Naive thymus-derived CD8-positive, alpha-beta T cell (primary cell): Measurements from ENCODE around the gene CCT6A. TPM values are rescaled to one million over a fixed set of nuclear protein-coding genes. Genes with fewer than 3 reads are reported as not detected.
"Not testable (repeated sequence)": the region's sequence is repeated elsewhere in the genome, so short reads cannot be mapped to it uniquely, and the experiment has no call there.

ENCODE experiments used
- ATAC-seq, 2 donors: fragments of 150-1000 bp; cut with Tn5 transposase in 1 of 2; sonication (Bioruptor Pico), chemical (Tn5 transposase) in 1 of 2; 1 replicate in 1 of 2; 2 replicates in 1 of 2; pipeline ENCODE4 v1.10.0; 2021; ENCODE audit warnings: mild to moderate bottlenecking in 2 of 2, moderate library complexity in 2 of 2
- POLR2A ChIA-PET: fragments of 350-600 bp; sonication (Branson Sonifier 250); formaldehyde crosslinking; loops from one replicate; lab custom pipeline; 2021; ENCODE audit warnings: antibody characterized with exemption; lab: Charles Lee
- DNase-seq, 10 donors: peaks; one replicate each; pipeline versions ENCODE4 v3.0.0 to v3.0.0-alpha.2; 2020 to 2022
- H3K27ac Mint-ChIP-seq, 10 donors: one replicate each; pipeline ENCODE4 v1.8.0; 2020 to 2022; ENCODE audit warnings: mild to moderate bottlenecking in 10 of 10, mixed read lengths in 10 of 10, moderate library complexity in 4 of 10, inconsistent platforms in 1 of 10
- H3K27me3 Mint-ChIP-seq, 5 donors: one replicate each; pipeline ENCODE4 v1.8.0; 2021 to 2022; ENCODE audit warnings: mixed read lengths in 5 of 5
- H3K36me3 Mint-ChIP-seq, 3 donors: one replicate each; pipeline ENCODE4 v1.8.0; 2020 to 2022; ENCODE audit warnings: mixed read lengths in 3 of 3, mild to moderate bottlenecking in 2 of 3, inconsistent platforms in 1 of 3
- H3K4me1 Mint-ChIP-seq, 4 donors: one replicate each; pipeline ENCODE4 v1.8.0; 2021 to 2022; ENCODE audit warnings: mixed read lengths in 4 of 4
- H3K4me3 Mint-ChIP-seq, 10 donors: one replicate each; pipeline ENCODE4 v1.8.0; 2020 to 2022; ENCODE audit warnings: mild to moderate bottlenecking in 10 of 10, mixed read lengths in 10 of 10, moderate library complexity in 6 of 10, inconsistent platforms in 1 of 10
- H3K9me3 Mint-ChIP-seq, 9 donors: one replicate each; pipeline ENCODE4 v1.8.0; 2020 to 2022; ENCODE audit warnings: mixed read lengths in 9 of 9, mild to moderate bottlenecking in 3 of 9, inconsistent platforms in 1 of 9, moderate library complexity in 1 of 9
- polyA plus RNA-seq, 3 donors: library from polyadenylated mRNA; unstranded; fragments of 300-500 nt; fragmentation: Illumina TruSeq; gene quantifications; one replicate each; pipeline ENCODE4 v1.2.3, GENCODE V29; 2021
- total RNA-seq, 8 experiments: library from RNA in 2 of 8; stranded (reverse) in 2 of 8; gene quantifications; one replicate each; pipeline ENCODE4 v1.2.3 and lab custom pipeline; 2021 to 2026

Gene CCT6A, protein sequence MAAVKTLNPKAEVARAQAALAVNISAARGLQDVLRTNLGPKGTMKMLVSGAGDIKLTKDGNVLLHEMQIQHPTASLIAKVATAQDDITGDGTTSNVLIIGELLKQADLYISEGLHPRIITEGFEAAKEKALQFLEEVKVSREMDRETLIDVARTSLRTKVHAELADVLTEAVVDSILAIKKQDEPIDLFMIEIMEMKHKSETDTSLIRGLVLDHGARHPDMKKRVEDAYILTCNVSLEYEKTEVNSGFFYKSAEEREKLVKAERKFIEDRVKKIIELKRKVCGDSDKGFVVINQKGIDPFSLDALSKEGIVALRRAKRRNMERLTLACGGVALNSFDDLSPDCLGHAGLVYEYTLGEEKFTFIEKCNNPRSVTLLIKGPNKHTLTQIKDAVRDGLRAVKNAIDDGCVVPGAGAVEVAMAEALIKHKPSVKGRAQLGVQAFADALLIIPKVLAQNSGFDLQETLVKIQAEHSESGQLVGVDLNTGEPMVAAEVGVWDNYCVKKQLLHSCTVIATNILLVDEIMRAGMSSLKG
- total RNA-seq: 10 to 100 TPM; 85.4 to 90.3 TPM
- 100 to 1,000 TPM in 1 of 3 donors, 10 to 100 TPM in 2; 86.8 to 103 (median 97.5) TPM for polyA plus RNA-seq
- total RNA-seq (lab: John Stamatoyannopoulos, UW): 80.7 to 689 (median 160) reads per million in 6 experiments

DNA sequence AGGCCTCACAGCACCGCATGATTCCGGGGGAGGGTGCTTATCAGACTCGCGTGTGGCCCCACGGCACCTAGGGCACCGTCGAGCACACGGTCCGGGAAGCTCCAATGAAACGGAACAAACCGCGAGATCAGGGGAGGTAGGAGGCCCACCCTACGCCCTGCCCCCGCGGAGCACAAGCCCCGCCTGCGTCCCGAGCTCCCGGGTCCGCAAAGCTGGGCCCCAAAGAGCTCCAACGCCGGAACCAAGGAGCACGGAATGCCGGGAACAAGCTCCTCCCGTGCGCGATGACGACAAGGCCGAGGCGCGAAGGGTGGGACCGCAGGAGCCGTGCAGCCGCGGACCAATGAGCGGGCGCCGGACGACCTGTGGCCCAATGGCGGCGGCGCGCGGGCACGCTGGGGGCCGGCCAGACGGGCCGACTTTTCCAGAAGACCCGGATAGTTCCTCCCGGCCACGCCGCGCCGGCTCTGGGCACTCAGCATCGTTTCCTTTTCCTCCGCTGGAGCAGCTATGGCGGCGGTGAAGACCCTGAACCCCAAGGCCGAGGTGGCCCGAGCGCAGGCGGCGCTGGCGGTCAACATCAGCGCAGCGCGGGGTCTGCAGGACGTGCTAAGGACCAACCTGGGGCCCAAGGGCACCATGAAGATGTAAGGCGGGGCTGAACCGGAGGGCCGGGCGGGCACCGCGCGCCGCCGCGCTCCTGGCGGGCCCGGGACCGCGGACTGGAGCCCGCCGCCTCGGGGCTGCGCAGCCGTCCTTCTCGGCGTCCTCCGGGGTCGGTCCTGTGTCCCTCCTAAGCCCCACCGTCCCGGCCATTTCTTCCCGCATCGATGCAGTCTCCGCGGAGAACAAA lies at the start of gene CCT6A, which contains the start of gene PSPH:
Gene CCT6A, plus strand, starts transcription at position 427 of the 853 bp plus-strand sequence. Its CDS starts 84 bp downstream, at position 511.
Gene PSPH, minus strand, starts transcription at position 106 of the 853 bp plus-strand sequence. CDS start 30,232 bp downstream, outside the sequence.
- H3K4me1 Mint-ChIP-seq: peaks cover 4 to 44% (median 32%) of the 10 kb centered on the region in 4 donors
- DNase-seq (peak; percentile 69 to 91 (median 84)), ATAC-seq (peak; percentile 85 to 94)
- peaks cover 0 to 36% (median 0%) of the 10 kb centered on the region in 3 donors for H3K36me3 Mint-ChIP-seq
- peak within 1 kb of the TSS; percentile 91 to 99 (median 96) for H3K4me3 Mint-ChIP-seq
- POLR2A ChIA-PET: interaction anchor here (0.6 to 2.2 kb wide), 11 partner anchors 8 to 685 kb away, joined by 3 to 42 read pairs (median 3); partner anchors contain the start of genes CHCHD2 and SUMF2
- peak within 1 kb of the TSS; percentile 82 to 97 (median 96) for H3K27ac Mint-ChIP-seq
- no peaks in the 10 kb centered on the region for H3K9me3 Mint-ChIP-seq
- no peaks in the 10 kb centered on the region for H3K27me3 Mint-ChIP-seq

- DNase-seq (no peak), ATAC-seq (no peak)
- no peaks in the 10 kb centered on the region for H3K27me3 Mint-ChIP-seq
- no peak overlapping the region for H3K27ac Mint-ChIP-seq
- POLR2A ChIA-PET: no interaction called here
- peaks cover 0 to 17% (median 6%) of the 10 kb centered on the region in 3 donors for H3K36me3 Mint-ChIP-seq
- no peaks in the 10 kb centered on the region for H3K9me3 Mint-ChIP-seq
- H3K4me3 Mint-ChIP-seq: no peak overlapping the region
- peaks cover 0 to 4% (median 0%) of the 10 kb centered on the region in 4 donors for H3K4me1 Mint-ChIP-seq
Observed at GRCh38 chr7:56003749-56004148, 47.8 kb upstream of the CCT6A start.

- no peak for DNase-seq
- Mint-ChIP-seq H3K27ac (no peak overlapping the region), H3K4me1 (no peaks in the 10 kb centered on the region), H3K27me3 (no peaks in the 10 kb centered on the region), H3K9me3 (no peaks in the 10 kb centered on the region), H3K36me3 (peaks cover 0 to 12% (median 6%) of the 10 kb centered on the region in 3 donors), H3K4me3 (no peak overlapping the region)
- ATAC-seq: no peak
- POLR2A ChIA-PET: no interaction called here
Observed at GRCh38 chr7:56007167-56007652, 44.4 kb upstream of the CCT6A start.

- Mint-ChIP-seq H3K9me3 (no peaks in the 10 kb centered on the region), H3K36me3 (peaks cover 0 to 12% (median 6%) of the 10 kb centered on the region in 3 donors), H3K27me3 (no peaks in the 10 kb centered on the region), H3K27ac (no peak overlapping the region), H3K4me3 (no peak overlapping the region), H3K4me1 (no peaks in the 10 kb centered on the region)
- DNase-seq: no peak
- POLR2A ChIA-PET: interaction anchor here (0.7 kb wide), 1 partner anchor 628 kb away, joined by 3 read pairs; no protein-coding TSS in a partner anchor
- no peak for ATAC-seq
Observed at GRCh38 chr7:56007891-56008290, 43.7 kb upstream of the CCT6A start.

DNA sequence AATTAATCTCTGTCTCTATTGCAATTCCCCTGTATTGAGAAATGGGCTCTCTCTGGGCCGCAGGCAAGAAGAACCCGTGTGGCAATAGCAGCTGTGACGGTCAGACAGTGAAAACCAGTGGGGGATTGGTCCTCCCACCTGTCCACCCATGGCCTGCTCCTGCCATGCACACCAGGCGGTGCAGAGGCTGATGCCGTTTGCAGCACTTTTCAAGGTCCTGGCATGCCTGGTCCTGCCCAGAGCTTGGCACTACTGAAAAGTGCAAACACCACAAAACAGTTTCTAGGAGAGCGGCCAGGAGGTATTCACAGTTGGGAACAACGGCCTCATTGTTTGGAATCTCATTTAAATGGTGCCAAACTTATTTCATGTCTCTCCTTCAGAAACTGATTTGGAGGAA lies 41.9 kb upstream of the CCT6A start:
- Mint-ChIP-seq H3K27ac (no peak overlapping the region), H3K9me3 (no peaks in the 10 kb centered on the region), H3K4me1 (no peaks in the 10 kb centered on the region), H3K4me3 (no peak overlapping the region), H3K36me3 (peaks cover 0 to 17% (median 6%) of the 10 kb centered on the region in 3 donors), H3K27me3 (no peaks in the 10 kb centered on the region)
- ATAC-seq (no peak), DNase-seq (no peak)
- POLR2A ChIA-PET: interaction anchor here (0.7 kb wide), 1 partner anchor 13 kb away, joined by 3 read pairs; no protein-coding TSS in a partner anchor

DNA sequence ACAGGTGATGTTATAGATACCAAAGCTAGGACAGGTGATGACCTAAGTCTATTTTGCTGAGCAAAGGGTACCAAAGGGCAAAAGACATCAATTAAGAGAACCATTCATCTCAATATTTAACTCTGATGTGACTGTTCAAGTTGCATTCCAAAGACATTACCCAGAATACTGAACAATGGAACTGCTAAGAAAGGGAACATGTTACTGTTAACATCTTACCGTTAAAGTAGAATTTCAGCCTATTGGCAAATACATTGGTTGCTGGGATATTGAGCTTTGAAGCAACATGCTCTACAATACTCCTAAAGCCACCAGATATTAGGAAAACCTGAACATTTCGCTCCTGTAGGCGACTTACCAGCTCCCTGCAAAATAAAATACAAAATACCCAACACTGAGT lies 34.5 kb upstream of the CCT6A start:
- DNase-seq, H3K9me3 Mint-ChIP-seq, H3K4me3 Mint-ChIP-seq, POLR2A ChIA-PET, H3K4me1 Mint-ChIP-seq, H3K27me3 Mint-ChIP-seq, H3K27ac Mint-ChIP-seq, ATAC-seq: not testable (repeated sequence)
- H3K36me3 Mint-ChIP-seq: peaks cover 0 to 21% (median 3%) of the 10 kb centered on the region in 3 donors

GRCh38 chr7:56019501-56019900 lies 32.1 kb upstream of the CCT6A start:
- no peak for DNase-seq
- POLR2A ChIA-PET: no interaction called here
- Mint-ChIP-seq H3K4me1 (no peaks in the 10 kb centered on the region), H3K9me3 (no peaks in the 10 kb centered on the region), H3K27me3 (no peaks in the 10 kb centered on the region), H3K4me3 (no peak overlapping the region), H3K27ac (no peak overlapping the region), H3K36me3 (peaks cover 0 to 17% (median 8%) of the 10 kb centered on the region in 3 donors)
- no peak for ATAC-seq

- ATAC-seq (no peak), DNase-seq (no peak)
- peaks cover 0 to 3% (median 0%) of the 10 kb centered on the region in 4 donors for H3K4me1 Mint-ChIP-seq
- peaks cover 0 to 19% (median 8%) of the 10 kb centered on the region in 3 donors for H3K36me3 Mint-ChIP-seq
- no peaks in the 10 kb centered on the region for H3K27me3 Mint-ChIP-seq
- H3K27ac Mint-ChIP-seq: no peak overlapping the region
- H3K9me3 Mint-ChIP-seq: no peaks in the 10 kb centered on the region
- H3K4me3 Mint-ChIP-seq: no peak overlapping the region
- POLR2A ChIA-PET: no interaction called here
Observed at GRCh38 chr7:56023500-56023899, 28.1 kb upstream of the CCT6A start.

DNA sequence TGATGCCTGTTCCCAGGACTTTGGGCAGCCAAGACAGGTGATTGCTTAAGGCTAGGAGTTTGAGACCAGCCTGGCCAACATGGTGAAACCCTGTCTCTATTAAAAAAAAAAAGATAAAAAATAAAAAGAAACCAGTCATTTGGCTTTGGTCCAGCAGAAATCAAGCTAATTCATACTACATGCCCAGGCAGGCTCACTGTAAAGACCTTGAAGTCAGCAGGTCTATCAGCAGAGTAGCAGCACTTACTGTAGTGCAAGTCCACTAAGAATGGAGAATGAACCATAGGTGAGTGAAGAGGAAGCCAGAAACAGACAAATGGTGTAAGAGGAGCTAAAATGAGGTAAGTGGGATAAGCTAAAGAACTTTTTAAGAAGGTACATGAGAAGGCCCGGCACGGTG lies 25.0 kb upstream of the CCT6A start:
- H3K9me3 Mint-ChIP-seq: no peaks in the 10 kb centered on the region
- H3K27ac Mint-ChIP-seq: peak overlapping the region in 1 of 10 donors; percentile 63
- POLR2A ChIA-PET: no interaction called here

GRCh38 chr7:56028942-56029630 lies 22.5 kb upstream of the CCT6A start:
- H3K27ac Mint-ChIP-seq: peak overlapping the region in 1 of 10 donors; percentile 41
- H3K27me3 Mint-ChIP-seq: no peaks in the 10 kb centered on the region
- DNase-seq (no peak), ATAC-seq (no peak)
- H3K36me3 Mint-ChIP-seq: peaks cover 0 to 12% (median 4%) of the 10 kb centered on the region in 3 donors
- peaks cover 7 to 13% (median 11%) of the 10 kb centered on the region in 4 donors for H3K4me1 Mint-ChIP-seq
- H3K9me3 Mint-ChIP-seq: no peaks in the 10 kb centered on the region
- H3K4me3 Mint-ChIP-seq: no peak overlapping the region
- POLR2A ChIA-PET: no interaction called here

More for the DNA sequence above, 25.0 kb upstream of the CCT6A start:
- peaks cover 0 to 3% (median under 1%) of the 10 kb centered on the region in 4 donors for H3K4me1 Mint-ChIP-seq
- no peak overlapping the region for H3K4me3 Mint-ChIP-seq
- DNase-seq (no peak), ATAC-seq (no peak)
- H3K36me3 Mint-ChIP-seq: peaks cover 0 to 15% (median 9%) of the 10 kb centered on the region in 3 donors
- H3K27me3 Mint-ChIP-seq: no peaks in the 10 kb centered on the region

GRCh38 chr7:56030340-56030739 lies 21.2 kb upstream of the CCT6A start:
- Mint-ChIP-seq H3K4me1 (peaks cover 7 to 13% (median 12%) of the 10 kb centered on the region in 4 donors), H3K9me3 (no peaks in the 10 kb centered on the region), H3K27me3 (no peaks in the 10 kb centered on the region), H3K4me3 (no peak overlapping the region), H3K27ac (no peak overlapping the region), H3K36me3 (peaks cover 0 to 12% (median 4%) of the 10 kb centered on the region in 3 donors)
- no peak for ATAC-seq
- POLR2A ChIA-PET: no interaction called here
- DNase-seq: no peak
